ENCODE results near the gene APOM. TPM values are rescaled to one million over a fixed set of nuclear protein-coding genes. Genes with fewer than 3 reads are reported as not detected.

Gene APOM
- total and polyA plus RNA-seq, 12 donors = 2.3 to 18.2 (median 4.5) TPM; not detected in 1

GRCh38 chr6:31676904-31677303, 21.2 kb downstream of the APOM start:
- 57 to 67% (median 61%) methylated on average over 5 to 6 of the region's 6 CpGs for WGBS, 4 donors
- intact Hi-C loops (cut with DNase I) = no loop called here
- TF ChIP-seq POLR2A (IDR thresholded peaks at IDR 0.05) (no peak), CTCF (IDR thresholded peaks at IDR 0.05) (no peak)

GRCh38 chr6:31677955-31678354, 22.3 kb downstream of the APOM start:
- Histone ChIP-seq H3K27ac (no peak overlapping the region), H3K27me3 (no peaks in the 10 kb centered on the region), H3K36me3 (replicated peaks in 1 of 2) (peaks cover 0 to 8% of the 10 kb centered on the region in 2 donors), H3K4me3 (no peak overlapping the region), H3K4me1 (replicated peaks in 1 of 2) (peaks cover 9 to 10% of the 10 kb centered on the region in 2 donors), H3K9me3 (replicated peaks in 1 of 3) (no peaks in the 10 kb centered on the region)
- 66 to 77% (median 73%) methylated on average over 8 of the region's 8 CpGs for WGBS, 4 donors
- TF ChIP-seq CTCF (IDR thresholded peaks at IDR 0.05) (no peak), POLR2A (IDR thresholded peaks at IDR 0.05) (no peak)
- no peak for DNase-seq
- intact Hi-C loops (cut with DNase I) = no loop called here

More at GRCh38 chr6:31676904-31677303, 21.2 kb downstream of the APOM start:
- peaks cover 0 to 18% of the 10 kb centered on the region in 2 donors for H3K36me3 ChIP-seq (replicated peaks in 1 of 2)
- no peak for DNase-seq
- no peak overlapping the region for H3K27ac ChIP-seq
- no peaks in the 10 kb centered on the region for H3K9me3 ChIP-seq (replicated peaks in 1 of 3)
- H3K4me1 ChIP-seq (replicated peaks in 1 of 2) = peaks cover 9 to 10% of the 10 kb centered on the region in 2 donors
- H3K27me3 ChIP-seq = no peaks in the 10 kb centered on the region
- no peak overlapping the region for H3K4me3 ChIP-seq

- WGBS, 4 donors = 12 to 13% (median 12%) methylated on average over 17 of the region's 17 CpGs
- Histone ChIP-seq H3K9me3 (replicated peaks in 1 of 3) (no peaks in the 10 kb centered on the region), H3K4me3 (peak within 1 kb of the TSS in 3 of 4 donors; percentile 20 to 55 (median 27)), H3K27me3 (no peaks in the 10 kb centered on the region), H3K36me3 (replicated peaks in 1 of 2) (no peaks in the 10 kb centered on the region), H3K27ac (peak within 1 kb of the TSS in 3 of 5 donors; percentile 47 to 62 (median 59)), H3K4me1 (replicated peaks in 1 of 2) (peaks cover 9 to 10% of the 10 kb centered on the region in 2 donors)
- intact Hi-C loops (cut with DNase I) = loop anchor here in 1 of 2 donors (5.0 to 10.0 kb wide), 2 partner anchors 87 to 154 kb away; no protein-coding TSS in a partner anchor
- DNase-seq = peak; percentile 82 to 95 (median 88)
- TF ChIP-seq CTCF (IDR thresholded peaks at IDR 0.05) = peak; percentile 23 to 85 (median 73)
- peak in 1 of 2 donors; percentile 17 for TF ChIP-seq POLR2A (IDR thresholded peaks at IDR 0.05)
Measured at GRCh38 chr6:31680226-31681134, 24.8 kb downstream of the APOM start, which contains the start of gene LY6G5C. LY6G5C (minus strand) TSS chr6:31681067; CDS start chr6:31680373, 694 bp downstream.

DNA sequence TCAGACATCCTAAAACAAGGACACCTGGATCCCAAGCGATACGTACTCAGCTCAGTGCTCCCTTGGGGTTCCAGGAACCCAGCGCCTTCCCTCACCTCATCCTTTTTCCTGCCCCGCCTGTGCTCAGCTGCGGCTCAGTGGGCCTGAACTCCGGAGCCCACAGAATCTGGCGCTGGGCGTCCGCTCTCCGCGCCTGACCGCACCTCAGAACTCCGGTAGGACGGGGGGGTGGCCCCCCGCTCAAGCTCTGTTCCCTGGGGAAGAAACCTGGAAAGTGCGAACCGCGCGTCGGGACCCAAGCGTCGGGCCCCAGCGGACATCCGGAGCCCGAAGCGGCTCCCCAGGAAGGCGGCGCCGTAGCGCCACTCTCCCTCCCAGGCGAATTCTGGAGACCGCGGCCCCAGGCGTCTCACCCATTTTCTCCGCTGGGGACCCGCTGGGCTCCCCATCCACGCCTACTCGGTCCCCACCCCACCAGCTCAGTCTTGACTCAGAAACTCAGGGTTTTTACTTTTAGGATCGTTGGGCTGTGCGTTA, 25.5 kb downstream of the APOM start:
- DNase-seq = peak in 3 of 7 donors; percentile 28 to 42 (median 37)
- Histone ChIP-seq H3K27ac (peak overlapping the region in 3 of 5 donors; percentile 47 to 62 (median 59)), H3K27me3 (no peaks in the 10 kb centered on the region), H3K9me3 (replicated peaks in 1 of 3) (no peaks in the 10 kb centered on the region), H3K4me3 (peak overlapping the region in 3 of 4 donors; percentile 20 to 55 (median 27)), H3K36me3 (replicated peaks in 1 of 2) (peaks cover 0 to 6% of the 10 kb centered on the region in 2 donors), H3K4me1 (replicated peaks in 1 of 2) (peaks cover 9 to 10% of the 10 kb centered on the region in 2 donors)
- TF ChIP-seq CTCF (IDR thresholded peaks at IDR 0.05) (peak in 2 of 6 experiments; percentile 5 to 8), POLR2A (IDR thresholded peaks at IDR 0.05) (no peak)
- WGBS, 4 donors = 5 to 9% (median 7%) methylated on average over 7 to 40 of the region's 40 CpGs
- intact Hi-C loops (cut with DNase I) = loop anchor here in 1 of 2 donors (5.0 to 10.0 kb wide), 2 partner anchors 86 to 154 kb away; no protein-coding TSS in a partner anchor

All from adrenal gland (tissue), 12 donors.